ENCODE measurements around the gene FAM174C.
"Not testable (repeated sequence)": the region's sequence is repeated elsewhere in the genome, so short reads cannot be mapped to it uniquely, and the experiment has no call there.

FAM174C gene

GRCh38 chr19:1237754-1238368, 37.5 kb upstream of the FAM174C start, which contains the start of gene CBARP:
Gene CBARP, minus strand, starts transcription at chr19:1238005. Its CDS starts 1,905 bp downstream, at chr19:1236100.
- DNase-seq, result no peak

GRCh38 chr19:1238369-1239303, 36.7 kb upstream of the FAM174C start:
- DNase-seq, result no peak

- DNase-seq, result no peak
Measured at GRCh38 chr19:1239420-1239795, 35.9 kb upstream of the FAM174C start.

- DNase-seq, result peak; percentile 95
Measured at GRCh38 chr19:1239796-1240737, 35.3 kb upstream of the FAM174C start.

GRCh38 chr19:1240925-1241324, 34.4 kb upstream of the FAM174C start:
- no peak for DNase-seq

- peak; percentile 83 for DNase-seq
Measured at GRCh38 chr19:1241417-1242095, 33.8 kb upstream of the FAM174C start, which contains the start of gene ATP5F1D. Gene ATP5F1D, plus strand, starts transcription at chr19:1241751. Its CDS starts 100 bp downstream, at chr19:1241851.

GRCh38 chr19:1243768-1244692, 31.3 kb upstream of the FAM174C start:
- DNase-seq, result peak; percentile 82

GRCh38 chr19:1244693-1245451, 30.5 kb upstream of the FAM174C start:
- no peak for DNase-seq

- no peak for DNase-seq
Measured at GRCh38 chr19:1245494-1246264, 29.7 kb upstream of the FAM174C start.

GRCh38 chr19:1246265-1247087, 28.9 kb upstream of the FAM174C start:
- not testable (repeated sequence) for DNase-seq

- DNase-seq, result no peak
Measured at GRCh38 chr19:1247748-1248138, 27.6 kb upstream of the FAM174C start.

- DNase-seq, result peak; percentile 72
Measured at GRCh38 chr19:1248139-1248785, 27.1 kb upstream of the FAM174C start, which contains the start of gene MIDN. Gene MIDN, plus strand, starts transcription at chr19:1248583. Its CDS starts 1,714 bp downstream, at chr19:1250297.

GRCh38 chr19:1248786-1249297, 26.5 kb upstream of the FAM174C start:
- peak; percentile 88 for DNase-seq

- DNase-seq, result peak; percentile 95
Measured at GRCh38 chr19:1249298-1249989, 25.9 kb upstream of the FAM174C start.

GRCh38 chr19:1249990-1250436, 25.3 kb upstream of the FAM174C start:
- no peak for DNase-seq

- DNase-seq, result peak; percentile 68
Measured at GRCh38 chr19:1250437-1251260, 24.7 kb upstream of the FAM174C start.
